ENCODE data around the gene APC2.
A peak's percentile ranks its signal among the peaks of the same experiment; 100 is the strongest.
"Not testable (repeated sequence)": the region's sequence is repeated elsewhere in the genome, so short reads cannot be mapped to it uniquely, and the experiment has no call there.

Gene APC2

DNA sequence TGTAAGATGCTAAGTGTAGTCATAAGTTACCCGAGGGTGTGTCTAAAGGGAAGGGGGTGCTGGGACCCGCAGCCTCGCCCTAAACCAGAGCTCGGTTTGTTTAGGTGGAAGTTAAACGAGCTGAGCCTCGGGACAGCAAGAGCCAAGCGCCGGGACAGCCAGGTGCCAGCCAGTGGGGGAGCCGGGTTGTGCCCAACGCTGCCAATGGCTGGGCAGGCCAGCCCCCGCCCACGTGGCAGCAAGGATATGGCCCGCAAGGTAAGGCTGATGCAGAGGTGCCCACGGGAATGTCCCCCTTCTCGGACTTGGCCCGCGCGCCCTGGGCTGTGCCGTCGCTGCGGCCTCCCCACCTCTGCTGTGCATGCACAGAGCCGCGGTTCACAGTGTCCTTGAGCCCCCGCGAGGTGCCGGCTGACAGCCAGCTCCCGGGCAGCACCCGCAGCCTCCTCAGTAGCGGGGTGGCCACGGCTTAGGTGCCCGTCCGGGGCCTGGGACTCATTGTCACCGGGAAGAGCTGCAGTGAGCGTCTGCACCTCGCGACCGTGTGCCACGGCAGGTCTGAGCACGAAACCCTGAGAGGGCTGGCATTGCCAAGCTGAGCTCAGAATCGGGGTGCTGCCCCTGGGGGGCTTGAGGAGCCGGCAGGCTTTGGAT lies 21.1 kb upstream of the APC2 start:
- DNase-seq (ENCODE audit: low read depth): no peak

DNA sequence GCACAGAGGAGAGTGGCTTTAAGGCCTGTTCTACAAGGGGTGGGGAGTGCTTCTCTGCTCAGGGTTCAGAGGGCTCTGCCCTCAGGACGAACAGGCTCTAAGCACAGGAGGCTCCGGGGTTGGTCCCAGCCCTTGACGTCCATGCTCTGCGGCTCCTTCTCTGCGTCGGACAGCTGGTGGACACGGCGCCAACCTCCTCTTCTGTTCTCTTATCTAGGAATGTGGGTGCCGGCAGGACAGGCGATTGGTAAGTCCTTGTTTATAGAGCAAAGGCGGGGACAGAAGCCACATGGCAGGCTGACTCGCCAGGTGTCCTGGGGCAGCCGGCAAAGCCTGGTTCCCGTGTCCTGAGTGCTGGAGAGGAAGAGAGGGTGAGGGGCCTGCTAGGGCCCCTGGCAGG lies 20.2 kb upstream of the APC2 start:
- no peak for DNase-seq (ENCODE audit: low read depth)

DNA sequence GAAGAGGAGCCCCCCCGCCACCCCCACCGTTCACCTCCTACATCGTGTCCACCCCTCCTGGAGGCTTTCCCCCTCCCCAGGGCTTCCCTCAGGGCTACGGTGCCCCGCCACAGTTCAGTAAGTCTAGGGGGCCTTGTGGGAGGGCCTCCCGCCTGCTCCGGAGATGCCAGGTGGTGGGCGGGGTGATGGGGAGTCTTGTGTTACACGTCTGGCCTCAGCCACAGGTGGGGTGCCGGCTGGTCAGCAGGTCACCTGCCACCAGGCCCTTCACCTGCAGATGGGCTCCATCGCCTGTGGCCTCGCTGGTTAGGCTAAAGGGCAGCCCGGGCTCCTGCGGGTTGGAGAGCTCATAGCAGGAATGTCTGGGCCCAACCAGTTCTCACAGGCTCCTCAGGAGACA lies 19.7 kb upstream of the APC2 start:
- no peak for DNase-seq (ENCODE audit: low read depth)

DNA sequence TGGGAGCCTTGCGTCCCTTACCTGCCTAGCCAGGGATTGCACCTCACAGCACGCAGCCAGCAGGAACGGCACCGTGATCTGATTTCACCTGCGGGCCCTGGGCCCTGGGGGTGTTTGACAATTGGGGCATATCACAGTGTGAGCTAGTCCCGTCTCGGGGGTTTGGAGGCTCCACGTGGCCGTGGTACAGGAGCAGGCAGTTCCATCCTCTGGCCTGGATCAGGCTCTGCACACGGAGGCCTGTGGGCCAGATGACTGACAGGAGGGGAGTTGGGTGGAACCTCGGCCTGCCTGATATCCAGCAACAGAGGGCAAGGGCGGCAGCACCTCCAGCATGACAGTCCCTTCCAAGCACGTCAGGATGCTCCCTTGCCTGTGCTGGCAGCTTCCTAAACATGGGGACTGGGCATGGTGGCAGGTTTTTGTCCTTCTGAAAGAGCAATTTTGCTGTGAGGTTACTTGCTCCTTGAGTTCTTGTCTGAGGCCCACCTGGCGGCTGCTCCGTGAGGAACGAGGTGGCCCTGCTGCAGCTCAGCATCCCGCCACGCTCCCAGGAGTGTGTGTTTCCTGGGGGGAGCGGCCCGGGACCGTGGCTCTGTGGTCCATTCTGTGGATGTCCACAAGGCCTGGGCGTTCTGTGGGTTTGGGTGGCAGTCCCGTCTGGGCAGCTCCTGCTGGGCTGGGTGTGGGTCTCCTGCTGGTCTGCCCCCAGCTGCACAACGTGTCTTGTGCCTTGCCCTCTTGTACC lies 18.0 kb upstream of the APC2 start:
- no peak for DNase-seq (ENCODE audit: low read depth)

DNA sequence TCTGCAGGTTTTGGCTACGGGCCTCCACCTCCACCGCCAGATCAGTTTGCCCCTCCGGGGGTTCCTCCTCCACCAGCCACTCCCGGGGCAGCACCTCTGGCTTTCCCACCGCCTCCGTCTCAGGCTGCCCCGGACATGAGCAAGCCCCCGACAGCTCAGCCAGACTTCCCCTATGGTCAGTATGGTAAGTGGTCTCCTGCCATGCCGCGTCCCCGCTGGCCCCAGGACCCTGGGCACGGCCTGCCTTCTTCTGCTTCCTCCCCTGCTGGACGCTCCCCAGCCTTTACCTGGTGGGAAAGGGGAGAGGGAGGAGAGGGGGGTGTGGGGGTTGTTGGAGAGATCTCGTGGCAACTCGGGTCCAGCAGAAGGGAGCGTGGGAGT lies 17.4 kb upstream of the APC2 start:
- DNase-seq (ENCODE audit: low read depth): no peak

DNA sequence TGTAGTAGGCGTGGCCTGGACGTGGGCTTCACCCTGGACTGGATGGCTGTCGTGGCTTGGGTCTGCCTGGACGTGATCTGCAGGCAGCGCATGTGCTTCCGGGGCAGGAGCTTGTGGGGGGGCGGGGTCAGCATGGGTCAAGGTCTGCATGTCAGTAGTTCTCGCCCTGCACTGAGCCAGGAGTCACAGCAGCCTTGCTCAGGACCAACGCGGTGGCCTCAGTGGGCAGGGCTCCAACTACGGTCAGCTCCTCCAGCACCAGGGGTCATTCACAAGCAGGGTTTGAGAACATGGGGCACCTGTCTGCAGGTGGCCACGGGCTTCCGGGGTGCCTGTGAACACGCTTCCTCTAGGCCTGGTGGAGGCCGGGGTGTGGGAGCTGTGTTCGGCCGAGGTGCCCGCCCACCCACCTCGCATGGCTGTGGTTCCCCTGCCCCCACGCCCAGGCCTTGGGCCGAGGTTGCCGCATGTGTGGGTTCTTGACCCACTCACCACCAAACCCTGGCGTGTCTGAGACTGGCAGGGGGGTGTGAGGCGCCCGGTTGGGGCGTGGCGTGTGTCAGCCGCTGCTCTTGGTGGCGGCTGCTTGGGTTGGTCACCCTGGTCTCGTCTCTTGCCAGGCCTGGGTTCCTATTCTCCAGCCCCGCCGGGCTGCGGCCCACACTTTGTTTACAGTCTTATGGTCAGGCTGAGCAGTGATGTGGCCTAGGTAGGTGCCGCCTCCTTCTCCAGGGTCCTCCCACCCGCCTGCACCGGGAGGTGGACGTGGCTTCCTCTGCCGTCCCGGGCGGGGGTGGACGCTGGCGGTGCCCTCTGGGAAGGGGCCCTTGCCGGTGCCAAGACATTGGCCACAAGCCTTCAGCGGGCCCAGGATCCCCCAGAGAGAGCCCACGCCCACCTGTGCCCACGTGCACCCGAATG lies 16.5 kb upstream of the APC2 start:
- DNase-seq (ENCODE audit: low read depth): no peak

DNA sequence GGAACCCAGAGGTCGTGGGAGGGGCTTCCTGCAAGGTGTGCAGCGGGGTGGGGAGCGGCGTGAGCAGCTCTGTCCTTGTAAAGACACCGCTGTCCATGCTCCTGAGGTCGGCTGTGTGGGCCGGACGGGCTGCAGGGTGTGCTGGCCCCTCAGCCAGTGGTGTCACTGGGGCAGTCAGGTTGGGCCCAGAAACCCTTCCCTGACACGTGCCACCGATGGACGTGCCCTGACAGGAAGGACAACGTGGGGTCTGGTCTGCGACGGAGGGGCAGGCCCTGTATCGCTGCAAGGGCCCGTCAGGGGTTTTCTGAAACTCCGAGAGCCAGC lies 15.9 kb upstream of the APC2 start:
- DNase-seq (ENCODE audit: low read depth): no peak

DNA sequence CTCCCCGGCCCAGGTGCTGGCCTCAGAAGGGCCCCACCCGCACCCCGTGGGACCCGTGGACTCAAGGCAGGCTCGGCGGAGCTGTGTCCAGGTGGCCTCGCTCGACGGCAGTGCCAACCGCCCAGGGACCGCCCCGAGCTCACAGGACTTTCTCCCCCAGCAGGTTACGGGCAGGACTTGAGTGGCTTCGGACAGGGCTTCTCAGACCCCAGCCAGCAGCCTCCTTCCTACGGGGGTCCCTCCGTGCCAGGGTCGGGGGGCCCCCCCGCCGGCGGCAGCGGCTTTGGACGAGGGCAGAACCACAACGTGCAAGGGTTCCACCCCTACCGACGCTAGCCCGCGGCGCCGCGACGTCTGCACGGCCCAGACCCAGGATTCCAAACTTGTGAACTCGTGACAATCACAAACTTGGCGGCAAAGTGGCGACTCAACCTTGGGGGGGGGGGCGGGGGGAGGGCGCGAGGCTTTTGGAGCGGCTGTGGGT lies 15.3 kb upstream of the APC2 start:
- no peak for DNase-seq (ENCODE audit: low read depth)

DNA sequence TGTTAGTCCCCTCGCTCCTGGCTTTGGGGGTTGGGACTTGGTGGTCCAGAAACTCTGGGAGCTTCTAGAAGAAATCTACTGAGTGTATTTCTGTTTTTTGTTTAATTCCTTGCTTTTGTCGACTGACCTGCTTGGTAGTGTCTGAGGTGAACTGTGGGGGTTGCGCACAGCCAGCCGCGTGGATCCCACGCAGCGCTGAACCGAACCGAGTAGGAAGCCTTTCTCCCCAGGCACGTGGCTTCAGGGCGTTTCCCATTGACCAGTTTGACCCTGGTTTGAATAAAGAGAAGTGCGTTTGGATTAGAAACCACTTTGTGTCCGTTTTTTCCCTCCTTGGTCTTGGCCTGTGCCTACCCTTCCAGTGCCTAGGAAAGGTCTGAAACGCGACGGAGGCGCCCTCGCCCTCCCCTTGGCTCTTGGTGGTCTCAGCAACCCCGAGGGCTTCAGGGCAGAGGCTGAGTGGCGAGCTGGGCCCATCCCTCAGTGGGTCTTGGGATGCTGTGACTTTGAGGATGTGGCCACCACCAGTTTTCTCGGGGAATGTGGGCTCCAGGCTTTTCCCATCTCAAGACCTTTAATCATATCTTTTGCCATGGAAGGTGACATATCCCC lies 14.4 kb upstream of the APC2 start:
- DNase-seq (ENCODE audit: low read depth): no peak

DNA sequence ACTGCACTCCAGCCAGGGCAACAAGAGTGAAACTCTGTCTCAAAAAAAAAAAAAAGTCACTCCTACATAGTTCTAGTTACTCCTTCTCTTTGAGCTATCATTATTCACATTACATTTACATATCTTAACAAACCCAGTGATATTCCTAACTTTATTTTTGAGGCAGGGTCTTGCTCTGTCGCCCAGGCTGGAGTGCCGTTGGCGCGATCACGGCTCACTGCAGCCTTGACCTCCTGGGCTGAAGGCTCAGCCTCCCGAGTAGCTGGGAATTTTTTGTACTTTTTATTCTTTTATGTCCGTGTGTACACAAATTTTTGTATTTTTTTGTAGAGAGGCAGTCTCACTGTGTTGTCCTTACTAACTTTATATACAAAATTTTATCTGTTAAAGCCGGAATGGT lies 12.3 kb upstream of the APC2 start:
- no peak for DNase-seq (ENCODE audit: low read depth)

DNA sequence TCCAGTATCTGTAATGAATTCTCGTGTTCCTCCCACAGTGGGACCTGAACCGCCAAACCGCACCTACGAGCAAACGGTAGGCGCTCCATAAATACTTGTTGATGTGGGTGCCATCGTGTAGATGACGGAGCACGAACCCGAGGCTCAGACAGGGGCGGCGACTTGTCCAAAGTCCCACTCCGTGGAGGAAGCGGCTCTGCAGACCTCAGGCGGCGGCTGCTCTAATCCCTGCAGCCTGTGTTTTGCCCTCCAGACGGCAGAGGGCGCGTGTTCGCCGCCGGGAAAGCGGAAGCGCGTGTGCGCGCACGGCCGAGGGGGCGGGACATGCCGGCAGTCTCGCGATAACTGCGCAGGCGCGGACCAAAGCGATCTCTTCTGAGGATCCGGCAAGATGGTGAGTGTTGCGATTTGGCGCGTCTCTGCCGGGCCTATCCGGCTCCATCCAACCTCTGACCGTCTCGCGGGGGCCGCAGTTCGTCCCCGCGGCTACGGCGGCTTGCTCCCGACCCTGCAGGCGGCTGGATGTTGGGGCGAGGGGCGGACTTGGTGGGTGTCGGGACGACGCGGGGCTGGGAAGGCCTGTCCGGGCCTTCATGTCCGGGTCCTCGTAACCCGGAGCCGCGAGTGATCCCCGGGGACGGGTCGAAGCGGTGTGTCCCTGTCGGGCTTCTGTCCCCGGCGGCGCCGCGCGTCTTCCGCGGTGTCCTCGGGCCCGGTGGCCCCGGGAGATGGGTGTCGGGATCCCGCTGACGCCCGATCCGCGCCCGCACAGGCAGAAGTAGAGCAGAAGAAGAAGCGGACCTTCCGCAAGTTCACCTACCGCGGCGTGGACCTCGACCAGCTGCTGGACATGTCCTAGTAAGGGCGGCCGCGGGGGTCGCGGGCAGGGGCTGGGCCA lies 11.6 kb upstream of the APC2 start, which contains the start of gene RPS15:
Gene RPS15 (plus strand): TSS at position 362 of the 898 bp plus-strand sequence. CDS start 30 bp downstream, at position 392.
- peak; percentile 92 for DNase-seq (ENCODE audit: low read depth)

DNA sequence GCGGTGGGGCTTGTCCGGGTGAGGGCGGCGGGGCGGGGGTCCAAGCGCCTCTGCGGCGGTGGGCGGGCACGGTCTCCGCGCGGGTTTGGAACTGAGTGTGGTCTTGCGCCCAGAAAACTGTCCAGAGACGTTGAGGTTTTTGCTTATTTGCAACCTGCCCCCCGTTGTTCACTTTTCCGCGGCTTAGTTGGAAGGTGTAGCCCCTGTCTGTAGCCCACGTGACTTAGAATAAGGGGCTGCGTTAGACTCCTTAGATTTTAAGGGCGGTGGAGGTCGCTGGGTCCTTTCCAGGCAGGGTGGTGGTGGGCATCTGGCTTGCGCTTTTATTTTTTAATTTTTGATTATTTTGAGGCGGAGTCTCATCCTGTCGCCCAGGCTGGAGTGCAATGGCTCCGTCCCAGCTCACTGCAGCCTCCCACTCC lies 11.0 kb upstream of the APC2 start:
- no peak for DNase-seq (ENCODE audit: low read depth)

DNA sequence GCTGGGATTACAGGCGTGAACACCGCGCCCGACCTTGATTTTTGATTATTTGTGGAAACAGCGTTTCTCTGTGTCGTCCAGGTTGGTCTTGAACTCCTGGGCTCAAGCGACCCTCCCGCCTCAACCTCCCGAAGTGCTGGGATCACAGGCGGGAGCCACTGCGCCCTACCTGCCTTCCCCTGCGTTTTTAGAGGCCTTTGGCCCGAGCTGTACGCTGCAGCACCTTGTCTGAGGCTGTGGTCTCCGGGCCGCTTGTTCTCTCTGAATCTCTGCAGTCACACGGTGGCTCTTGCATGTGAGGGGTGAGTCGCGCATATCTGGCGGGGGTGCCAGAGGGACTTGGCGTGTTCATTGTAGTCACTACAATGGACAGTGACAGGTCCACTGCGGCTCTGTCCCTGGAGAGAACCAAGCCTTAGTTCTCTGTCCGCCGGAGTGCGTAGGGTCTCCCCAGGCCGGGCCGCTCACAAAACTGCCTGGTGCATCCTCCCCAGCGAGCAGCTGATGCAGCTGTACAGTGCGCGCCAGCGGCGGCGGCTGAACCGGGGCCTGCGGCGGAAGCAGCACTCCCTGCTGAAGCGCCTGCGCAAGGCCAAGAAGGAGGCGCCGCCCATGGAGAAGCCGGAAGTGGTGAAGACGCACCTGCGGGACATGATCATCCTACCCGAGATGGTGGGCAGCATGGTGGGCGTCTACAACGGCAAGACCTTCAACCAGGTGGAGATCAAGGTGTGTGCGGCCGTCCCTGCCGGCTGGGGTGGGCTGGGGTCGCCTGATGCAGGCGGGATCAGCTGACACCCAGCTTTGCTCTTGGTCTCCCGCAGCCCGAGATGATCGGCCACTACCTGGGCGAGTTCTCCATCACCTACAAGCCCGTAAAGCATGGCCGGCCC lies 10.2 kb upstream of the APC2 start:
- not testable (repeated sequence) for DNase-seq (ENCODE audit: low read depth)

DNA sequence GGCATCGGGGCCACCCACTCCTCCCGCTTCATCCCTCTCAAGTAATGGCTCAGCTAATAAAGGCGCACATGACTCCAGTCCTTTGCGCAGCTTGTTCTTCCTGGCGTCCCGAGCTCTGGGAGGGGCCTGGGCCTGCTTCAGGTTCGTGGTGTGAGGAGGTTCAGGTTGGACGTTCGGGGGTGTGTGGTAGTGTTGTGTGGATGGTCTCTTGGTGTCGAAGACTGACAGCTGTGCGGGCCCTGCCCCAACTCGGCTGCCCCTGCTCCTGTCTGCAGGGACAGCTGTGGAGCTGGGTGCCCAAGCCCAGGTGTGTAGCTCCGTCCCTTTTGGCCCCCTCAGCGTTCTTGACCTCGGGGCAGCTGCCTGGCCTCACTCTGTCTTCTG lies 9.5 kb upstream of the APC2 start:
- DNase-seq (ENCODE audit: low read depth): no peak

DNA sequence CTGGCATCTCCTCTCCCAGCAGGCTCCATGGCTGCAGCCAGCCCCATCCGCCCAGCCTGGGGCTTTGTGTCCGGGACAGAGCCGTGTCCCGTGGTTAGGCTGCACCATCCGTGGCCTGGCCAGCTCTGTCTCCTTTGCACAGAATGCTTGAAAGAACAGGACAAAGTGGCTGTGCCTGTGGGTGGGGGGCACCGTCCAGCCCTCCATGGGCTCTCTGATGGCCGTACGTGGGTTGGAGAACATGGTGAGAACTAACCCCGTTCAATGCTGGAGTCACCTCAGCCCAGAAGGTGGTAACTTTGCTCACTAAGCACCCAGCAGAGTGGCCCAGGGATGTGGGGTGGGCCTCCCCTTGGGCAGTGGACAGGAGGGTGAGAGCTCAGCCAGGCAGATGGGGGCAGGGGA lies 8.9 kb upstream of the APC2 start:
- DNase-seq (ENCODE audit: low read depth): no peak

DNA sequence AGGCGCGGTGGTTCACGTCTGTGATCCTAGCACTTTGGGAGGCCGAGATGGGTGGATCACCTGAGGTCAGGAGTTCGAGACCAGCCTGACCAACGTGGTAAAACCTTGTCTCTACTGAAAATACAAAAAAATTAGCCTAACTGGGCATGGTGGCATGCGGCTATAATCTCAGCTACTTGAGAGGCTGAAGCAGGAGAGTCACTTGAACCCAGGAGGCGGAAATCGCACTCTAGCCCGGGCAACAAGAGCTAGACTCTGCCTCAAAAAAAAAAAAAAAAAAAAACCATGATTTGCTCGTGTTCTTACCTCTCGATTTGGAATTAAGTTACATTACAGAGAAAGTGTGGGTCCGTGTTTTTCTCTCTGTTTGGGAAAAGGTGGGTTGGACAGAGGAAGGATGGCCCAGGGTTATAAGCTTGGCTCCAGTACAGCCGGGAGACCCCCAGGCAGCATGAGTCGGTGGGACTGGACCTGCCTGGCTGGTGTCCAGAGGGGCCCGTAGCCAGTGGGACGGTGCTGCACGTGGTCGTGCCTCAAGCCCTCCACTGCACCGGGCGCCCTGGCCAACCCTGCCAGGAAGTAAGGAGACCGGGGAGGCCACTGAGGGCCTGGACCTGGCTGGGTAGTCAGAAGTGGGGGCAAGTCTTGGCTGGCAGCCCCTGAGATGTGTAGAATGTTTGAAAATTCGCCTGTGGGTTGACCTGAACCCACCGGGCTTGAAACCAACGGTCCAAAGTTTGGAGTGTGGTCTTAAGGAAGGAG lies 8.1 kb upstream of the APC2 start:
- no peak for DNase-seq (ENCODE audit: low read depth)

DNA sequence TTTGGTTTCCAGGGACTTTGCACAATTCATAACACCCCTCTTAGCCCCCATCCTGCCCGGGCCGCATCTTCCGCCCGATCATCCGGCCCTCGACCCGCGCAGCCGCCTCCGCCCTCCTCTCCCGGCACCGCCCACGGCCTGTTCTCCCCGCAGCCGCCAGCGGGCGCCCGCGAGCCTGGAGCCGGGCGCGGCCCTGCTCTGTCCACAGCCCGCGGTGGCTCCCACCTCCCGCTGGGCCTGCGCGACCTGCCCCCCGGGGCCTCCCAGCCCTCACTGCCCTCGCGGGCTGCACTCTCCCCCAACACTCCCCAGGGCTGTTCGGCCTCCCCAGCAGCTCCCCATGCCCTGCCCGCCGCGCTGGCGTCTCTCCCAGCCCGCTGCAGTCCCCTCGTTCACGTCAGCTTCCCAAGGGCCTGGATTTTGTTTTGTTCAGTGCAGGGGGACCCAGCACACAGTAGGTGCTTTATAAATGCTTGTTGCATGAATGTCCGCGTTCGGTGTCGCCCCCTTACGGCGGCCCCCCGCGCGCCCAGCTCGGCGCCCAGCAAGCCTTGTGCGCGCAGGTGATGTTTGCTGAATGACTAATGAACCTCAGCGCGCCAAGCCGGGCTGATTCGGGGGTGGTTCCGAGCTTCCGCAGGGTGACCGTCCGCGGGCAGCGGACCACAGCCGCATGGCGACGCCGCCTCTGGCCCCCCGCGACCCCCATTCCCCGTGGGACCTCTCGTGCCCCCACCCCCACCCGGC lies 4.6 kb upstream of the APC2 start:
- peak; percentile 69 for DNase-seq (ENCODE audit: low read depth)

DNA sequence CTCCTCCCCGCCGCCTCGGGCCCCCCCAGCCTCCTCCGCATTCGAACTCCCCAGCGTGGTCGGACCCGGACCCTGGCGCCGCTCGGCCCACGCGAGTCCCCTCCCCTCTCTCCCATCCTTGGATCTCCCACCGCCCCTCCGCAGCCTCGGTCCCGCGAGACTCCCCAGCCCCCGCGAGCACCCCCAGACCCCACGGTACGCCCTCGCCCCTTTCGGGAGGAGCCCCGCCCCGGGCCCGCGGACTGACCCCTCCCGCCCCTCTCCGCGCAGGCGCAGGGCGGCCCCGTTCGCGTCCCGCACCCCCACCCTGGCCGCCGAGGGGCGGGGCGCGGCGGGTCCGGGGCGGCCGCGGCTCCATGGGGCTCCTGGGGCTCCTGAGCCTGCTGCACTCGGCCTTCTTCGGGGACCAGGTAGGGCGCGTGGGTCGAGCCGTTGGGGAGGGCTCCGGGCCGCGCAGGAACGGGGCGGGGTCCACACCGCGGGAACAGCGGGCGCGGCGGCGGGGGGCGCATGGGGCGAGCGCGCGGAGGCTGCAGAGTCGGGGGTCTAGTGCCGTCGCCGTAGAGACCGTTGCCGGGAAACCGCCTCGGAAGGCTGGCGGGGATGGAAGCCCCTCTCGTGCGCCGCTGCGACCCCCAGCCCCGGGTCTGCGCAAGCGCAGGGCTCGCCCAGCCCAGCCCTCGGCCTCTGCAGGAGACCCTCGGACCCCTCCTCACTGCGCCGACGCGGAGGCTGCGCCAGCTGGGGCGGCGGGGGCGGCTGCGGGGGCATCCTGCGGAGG lies 3.8 kb upstream of the APC2 start:
- DNase-seq (ENCODE audit: low read depth): no peak
